Left ventricle myocardium inferior (tissue), 1 donor: ENCODE results near the gene CRYBG2. TPM values are rescaled to one million over a fixed set of nuclear protein-coding genes. Genes with fewer than 3 reads are reported as not detected.

Experiments
- DNase-seq: peaks from one replicate; pipeline ENCODE4 v3.0.0-alpha.2; 2020
- H3K27ac ChIP-seq: fragments of 200-600 bp; replicated peaks from 2 replicates; pipeline ENCODE4 v1.8.0; 2021
- H3K27me3 ChIP-seq: fragments of 200-600 bp; 2 replicates; pipeline ENCODE4 v1.8.0; 2021; ENCODE audit warnings: low read depth
- H3K36me3 ChIP-seq: fragments of 200-600 bp; 2 replicates; pipeline ENCODE4 v1.8.0; 2021
- H3K4me1 ChIP-seq: fragments of 200-600 bp; 2 replicates; pipeline ENCODE4 v1.8.0; 2021
- H3K4me3 ChIP-seq: fragments of 200-600 bp; 2 replicates; pipeline ENCODE4 v1.8.0; 2021; ENCODE audit warnings: mild to moderate bottlenecking, moderate library complexity
- H3K9me3 ChIP-seq: fragments of 200-600 bp; replicated peaks from 2 replicates; pipeline ENCODE4 v1.8.0; 2021
- CTCF ChIP-seq: fragments of 200-600 bp; IDR thresholded peaks from 2 replicates; pipeline ENCODE4 v1.8.0; 2021; ENCODE audit warnings: antibody characterized with exemption, mild to moderate bottlenecking, borderline replicate concordance
- intact Hi-C: fragments of 100-400 bp; cut with micrococcal nuclease; formaldehyde crosslinking; loops from one replicate; pipeline ENCODE4 v1.11.0; 2022
- total RNA-seq: library from RNA; stranded (reverse); fragmentation: NEBNext Ultra II Directional; extraction: Animal tissue kit (Norgen Biotek cat#: 25700); gene quantifications from one replicate; pipeline ENCODE4 v1.2.1, GENCODE V29; 2021
- donor health status: DM: no; HTN: yes; CAD: no; lungs with severe emphysema.

CRYBG2 gene
- total RNA-seq, 1 donor from 2014 or later = not detected

- intact Hi-C loops = loop anchor here (5.0 to 10.0 kb wide), 2 partner anchors 44 to 217 kb away; no protein-coding TSS in a partner anchor
- H3K4me1 ChIP-seq = peaks cover 16% of the 10 kb centered on the region
- H3K9me3 ChIP-seq = no peaks in the 10 kb centered on the region
- H3K27ac ChIP-seq = no peak overlapping the region
- no peak overlapping the region for H3K4me3 ChIP-seq
- peak; percentile 89 for TF ChIP-seq CTCF
- peaks cover 9% of the 10 kb centered on the region for H3K27me3 ChIP-seq
- H3K36me3 ChIP-seq = no peaks in the 10 kb centered on the region
- peak; percentile 91 for DNase-seq
Observed at GRCh38 chr1:26321315-26322041, 32.5 kb downstream of the CRYBG2 start.

DNA sequence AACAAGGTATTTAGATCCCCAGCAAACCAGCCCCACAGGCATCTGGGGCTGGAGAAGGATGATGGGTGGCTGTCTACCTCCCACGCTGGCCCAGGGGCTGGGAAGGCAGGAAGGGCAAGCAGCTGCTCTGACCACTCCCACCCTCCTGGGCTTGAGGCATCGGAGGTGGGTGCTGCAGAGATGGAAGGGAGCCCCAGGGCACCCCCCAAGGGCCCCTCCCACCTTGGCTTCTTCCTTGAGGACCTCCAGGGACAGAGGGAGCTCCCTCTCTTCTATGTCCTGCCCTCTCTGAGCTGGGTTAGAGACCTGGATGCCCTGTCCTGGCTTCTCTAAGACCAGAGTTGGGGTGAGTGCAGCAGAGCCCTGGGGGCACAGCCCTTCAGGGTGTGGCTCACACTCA, 33.0 kb downstream of the CRYBG2 start:
- intact Hi-C loops = loop anchor here (5.0 to 10.0 kb wide), 2 partner anchors 44 to 216 kb away; no protein-coding TSS in a partner anchor
- TF ChIP-seq CTCF = no peak
- Histone ChIP-seq H3K27me3 (peaks cover 9% of the 10 kb centered on the region), H3K27ac (no peak overlapping the region), H3K4me3 (no peak overlapping the region), H3K9me3 (no peaks in the 10 kb centered on the region), H3K36me3 (no peaks in the 10 kb centered on the region), H3K4me1 (peaks cover 16% of the 10 kb centered on the region)
- no peak for DNase-seq

DNA sequence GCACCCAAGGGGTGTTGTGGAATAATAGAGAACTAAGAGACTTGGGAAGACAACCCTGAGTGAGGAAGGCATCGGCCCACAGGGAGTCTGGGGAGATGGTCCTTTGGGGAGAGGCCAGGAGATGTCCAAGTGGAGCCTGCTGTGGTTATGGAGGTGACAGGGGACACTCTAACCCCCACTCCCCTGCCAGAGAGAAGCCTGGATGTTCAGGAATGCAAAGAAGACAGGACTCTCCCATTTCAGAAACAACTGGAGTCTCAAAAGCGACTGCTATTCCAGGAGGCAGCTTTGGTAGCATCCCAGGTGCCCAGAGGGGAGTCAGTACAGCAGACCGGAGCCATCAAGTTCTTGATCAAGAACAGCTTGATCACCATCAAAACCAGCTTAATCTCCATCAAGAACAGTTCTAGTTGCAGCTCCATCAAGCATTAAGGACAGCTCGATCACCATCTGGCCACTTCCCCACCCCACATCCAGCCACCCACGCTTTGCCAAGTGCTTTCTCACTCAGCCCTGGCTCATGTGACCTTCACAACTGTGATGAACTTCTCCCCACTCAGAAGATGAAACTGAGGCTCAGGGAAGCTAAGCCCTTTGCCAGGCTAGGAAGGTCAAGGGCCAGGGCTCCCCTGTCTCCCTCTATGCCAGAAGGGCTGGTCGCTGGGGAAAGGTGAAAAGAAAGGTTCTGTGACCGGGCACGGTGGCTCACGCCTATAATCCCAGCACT, 35.4 kb downstream of the CRYBG2 start:
- intact Hi-C loops = no loop called here
- peaks cover 16% of the 10 kb centered on the region for H3K4me1 ChIP-seq
- no peaks in the 10 kb centered on the region for H3K9me3 ChIP-seq
- H3K27ac ChIP-seq = peak overlapping the region; percentile 40
- peak; percentile 29 for DNase-seq
- H3K4me3 ChIP-seq = peak overlapping the region; percentile 28
- no peak for TF ChIP-seq CTCF
- H3K36me3 ChIP-seq = no peaks in the 10 kb centered on the region
- no peaks in the 10 kb centered on the region for H3K27me3 ChIP-seq

DNA sequence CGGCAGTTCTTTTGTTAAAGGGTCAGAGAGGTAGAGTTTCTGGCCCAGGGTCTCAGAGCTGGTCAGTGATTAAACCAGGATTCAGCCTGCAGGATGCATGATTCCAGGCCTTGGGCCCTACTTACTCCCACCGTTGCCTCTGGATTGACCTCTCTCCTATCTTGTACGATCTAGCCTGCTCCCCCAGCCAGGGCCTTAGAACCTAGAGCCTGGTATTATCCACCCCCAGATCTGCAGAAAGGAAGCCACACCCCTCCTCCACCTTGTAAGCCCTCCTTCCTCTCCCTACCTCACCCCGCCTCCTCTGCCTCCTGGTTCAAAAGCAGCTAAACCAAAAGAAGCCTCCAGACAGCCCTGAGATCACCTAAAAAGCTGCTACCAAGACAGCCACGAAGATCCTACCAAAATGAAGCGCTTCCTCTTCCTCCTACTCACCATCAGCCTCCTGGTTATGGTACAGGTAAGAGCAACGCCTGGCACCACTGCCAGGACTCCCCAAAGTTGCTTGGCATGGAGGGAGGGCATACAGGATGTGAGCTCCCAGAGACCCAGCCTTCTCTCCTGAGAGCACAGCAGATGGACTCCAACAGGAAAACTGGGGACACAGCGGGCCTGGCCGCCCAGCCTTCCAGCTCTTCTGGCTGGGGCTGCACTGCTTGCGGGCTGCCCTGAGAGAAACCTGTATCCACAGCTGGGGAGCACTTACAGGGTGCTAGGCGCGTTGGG, 36.2 kb downstream of the CRYBG2 start, which contains the start of gene CD52:
Gene CD52 (plus strand): TSS at position 347 of the 726 bp plus-strand sequence. CDS start 60 bp downstream, at position 407.
- no peaks in the 10 kb centered on the region for H3K9me3 ChIP-seq
- peaks cover 16% of the 10 kb centered on the region for H3K4me1 ChIP-seq
- H3K4me3 ChIP-seq = peak within 1 kb of the TSS; percentile 28
- H3K27ac ChIP-seq = peak within 1 kb of the TSS; percentile 40
- TF ChIP-seq CTCF = no peak
- no peaks in the 10 kb centered on the region for H3K27me3 ChIP-seq
- no peaks in the 10 kb centered on the region for H3K36me3 ChIP-seq
- intact Hi-C loops = no loop called here
- no peak for DNase-seq

DNA sequence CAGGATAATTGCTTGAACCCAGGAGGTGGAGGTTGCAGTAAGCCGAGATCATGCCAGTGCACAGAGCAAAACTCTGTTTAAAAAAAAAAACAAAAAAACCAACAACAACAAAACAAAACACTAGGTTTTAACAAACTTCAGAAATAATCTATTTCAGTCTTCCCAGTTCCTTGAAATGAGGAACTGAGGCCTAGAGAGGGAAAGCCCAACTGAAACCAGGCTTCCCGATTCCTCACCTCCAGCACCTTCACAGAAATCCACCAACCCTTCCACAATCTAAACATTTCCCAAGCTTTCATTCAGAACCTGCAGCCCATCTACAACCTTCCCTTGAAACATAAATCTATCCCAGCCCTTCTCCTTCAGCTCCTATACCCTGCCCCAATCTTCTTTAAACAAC, 36.8 kb downstream of the CRYBG2 start:
- Histone ChIP-seq H3K27ac (peak overlapping the region; percentile 40), H3K4me1 (peaks cover 16% of the 10 kb centered on the region), H3K36me3 (no peaks in the 10 kb centered on the region), H3K9me3 (no peaks in the 10 kb centered on the region), H3K4me3 (no peak overlapping the region), H3K27me3 (no peaks in the 10 kb centered on the region)
- no peak for DNase-seq
- no peak for TF ChIP-seq CTCF
- intact Hi-C loops = no loop called here
